Activated naive CD4-positive, alpha-beta T cell treated with anti-CD3 and anti-CD28 coated beads, Interleukin-2, amount 10 ng/mL, durations not matched to agents 7 days and 5 days (primary cell): ENCODE data around the gene PSMG3.
"Not testable (repeated sequence)": the region's sequence is repeated elsewhere in the genome, so short reads cannot be mapped to it uniquely, and the experiment has no call there.

ENCODE experiments used
- CTCF ChIA-PET: fragments of 350-600 bp; sonication (Branson Sonifier 250); formaldehyde crosslinking; loops from one replicate; lab custom pipeline; 2021; ENCODE audit warnings: antibody characterized with exemption; lab: Charles Lee
- DNase-seq: peaks from one replicate; pipeline ENCODE4 v3.0.0-alpha.2; 2020
- H3K27ac Mint-ChIP-seq: one replicate; pipeline ENCODE4 v1.8.0; 2021; ENCODE audit warnings: mild to moderate bottlenecking, moderate library complexity, mixed read lengths
- H3K27me3 Mint-ChIP-seq: one replicate; pipeline ENCODE4 v1.8.0; 2021; ENCODE audit warnings: mild to moderate bottlenecking, mixed read lengths
- H3K36me3 Mint-ChIP-seq: one replicate; pipeline ENCODE4 v1.8.0; 2021; ENCODE audit warnings: mixed read lengths
- H3K4me1 Mint-ChIP-seq: one replicate; pipeline ENCODE4 v1.8.0; 2021; ENCODE audit warnings: mixed read lengths
- H3K4me3 Mint-ChIP-seq: one replicate; pipeline ENCODE4 v1.8.0; 2021; ENCODE audit warnings: mild to moderate bottlenecking, moderate library complexity, mixed read lengths
- H3K9me3 Mint-ChIP-seq: one replicate; pipeline ENCODE4 v1.8.0; 2021; ENCODE audit warnings: mixed read lengths

The PSMG3 gene

GRCh38 chr7:1526271-1526754 is 43.5 kb downstream of the PSMG3 start:
- CTCF ChIA-PET = no interaction called here
- Mint-ChIP-seq H3K27me3 (peaks cover 66% of the 10 kb centered on the region), H3K9me3 (no peaks in the 10 kb centered on the region), H3K4me3 (no peak overlapping the region), H3K27ac (no peak overlapping the region), H3K36me3 (no peaks in the 10 kb centered on the region), H3K4me1 (peaks cover 5% of the 10 kb centered on the region)
- DNase-seq = no peak

- DNase-seq = no peak
- CTCF ChIA-PET = no interaction called here
- Mint-ChIP-seq H3K9me3 (no peaks in the 10 kb centered on the region), H3K27ac (no peak overlapping the region), H3K36me3 (no peaks in the 10 kb centered on the region), H3K27me3 (peaks cover 67% of the 10 kb centered on the region), H3K4me3 (no peak overlapping the region), H3K4me1 (peaks cover 5% of the 10 kb centered on the region)
These were observed 44.4 kb downstream of the PSMG3 start for GRCh38 chr7:1525409-1525808.

- no peak for DNase-seq
- no peak overlapping the region for H3K27ac Mint-ChIP-seq
These were observed 46.0 kb downstream of the PSMG3 start for GRCh38 chr7:1523844-1524243.

GRCh38 chr7:1523208-1523607 is 46.6 kb downstream of the PSMG3 start:
- H3K36me3 Mint-ChIP-seq = no peaks in the 10 kb centered on the region
- CTCF ChIA-PET = no interaction called here
- peaks cover 5% of the 10 kb centered on the region for H3K9me3 Mint-ChIP-seq
- H3K4me3 Mint-ChIP-seq = no peak overlapping the region
- no peaks in the 10 kb centered on the region for H3K4me1 Mint-ChIP-seq
- peaks cover 66% of the 10 kb centered on the region for H3K27me3 Mint-ChIP-seq
- no peak for DNase-seq
- no peak overlapping the region for H3K27ac Mint-ChIP-seq

More at GRCh38 chr7:1523844-1524243, 46.0 kb downstream of the PSMG3 start:
- Mint-ChIP-seq H3K4me1 (no peaks in the 10 kb centered on the region), H3K4me3 (no peak overlapping the region), H3K36me3 (no peaks in the 10 kb centered on the region), H3K27me3 (peaks cover 67% of the 10 kb centered on the region), H3K9me3 (peaks cover 5% of the 10 kb centered on the region)
- CTCF ChIA-PET = no interaction called here

- no peak for DNase-seq
- Mint-ChIP-seq H3K9me3 (peaks cover 5% of the 10 kb centered on the region), H3K4me1 (no peaks in the 10 kb centered on the region), H3K27me3 (peaks cover 56% of the 10 kb centered on the region), H3K4me3 (no peak overlapping the region), H3K27ac (no peak overlapping the region), H3K36me3 (no peaks in the 10 kb centered on the region)
- CTCF ChIA-PET = no interaction called here
These were observed 48.4 kb downstream of the PSMG3 start for GRCh38 chr7:1521456-1521855.

GRCh38 chr7:1520539-1521234 is 49.1 kb downstream of the PSMG3 start:
- Mint-ChIP-seq H3K27me3 (peaks cover 51% of the 10 kb centered on the region), H3K27ac (no peak overlapping the region), H3K36me3 (no peaks in the 10 kb centered on the region), H3K9me3 (peaks cover 5% of the 10 kb centered on the region), H3K4me1 (no peaks in the 10 kb centered on the region), H3K4me3 (no peak overlapping the region)
- no peak for DNase-seq
- CTCF ChIA-PET = no interaction called here

GRCh38 chr7:1519322-1519922 is 50.4 kb downstream of the PSMG3 start:
- H3K27ac Mint-ChIP-seq, H3K9me3 Mint-ChIP-seq, H3K36me3 Mint-ChIP-seq, H3K4me3 Mint-ChIP-seq, DNase-seq, CTCF ChIA-PET, H3K4me1 Mint-ChIP-seq: not testable (repeated sequence)
- H3K27me3 Mint-ChIP-seq = peaks cover 41% of the 10 kb centered on the region
